WTC11 (cell line): ENCODE data around the gene HIP1.
"Not testable (repeated sequence)": the region's sequence is repeated elsewhere in the genome, so short reads cannot be mapped to it uniquely, and the experiment has no call there.

ENCODE experiments used
- FOXP1 ChIP-seq: sonication (generic); formaldehyde crosslinking; IDR thresholded peaks from 2 replicates; pipeline ENCODE4 v1.8.0; 2022; ENCODE audit warnings: missing genetic modification reagents, mild to moderate bottlenecking, moderate library complexity, borderline replicate concordance
- HMGA2 ChIP-seq: fragments of 250-450 bp; sonication (Bioruptor Pico); IDR thresholded peaks from 2 replicates; pipeline ENCODE4 v1.4.0; 2021; ENCODE audit warnings: mild to moderate bottlenecking, moderate library complexity
- NFYB ChIP-seq: sonication (generic); formaldehyde crosslinking; conservative IDR thresholded peaks from 2 replicates; pipeline ENCODE4 v1.8.0; 2022; ENCODE audit warnings: low read depth, missing genetic modification reagents
- TEAD4 ChIP-seq: sonication (generic); formaldehyde crosslinking; IDR thresholded peaks from 2 replicates; pipeline ENCODE4 v1.8.0; 2022; ENCODE audit warnings: mild to moderate bottlenecking, missing genetic modification reagents
- ZNF121 ChIP-seq: sonication (generic); formaldehyde crosslinking; IDR thresholded peaks from 2 replicates; pipeline ENCODE4 v1.8.0; 2023; ENCODE audit warnings: missing genetic modification reagents
- ZNF416 ChIP-seq: fragments of 250-450 bp; sonication (Bioruptor Pico); IDR thresholded peaks from 2 replicates; pipeline ENCODE4 v1.9.0; 2021; ENCODE audit warnings: mild to moderate bottlenecking, inconsistent platforms
- TF ChIP-seq, protein P1 (sequence below): fragments of 200-600 bp; IDR thresholded peaks from 2 replicates; pipeline ENCODE4 v1.8.0; 2022; ENCODE audit warnings: antibody characterized with exemption
- TF ChIP-seq, protein P2 (sequence below): sonication (generic); formaldehyde crosslinking; IDR thresholded peaks from 2 replicates; pipeline ENCODE4 v1.8.0; 2022; ENCODE audit warnings: mild to moderate bottlenecking, missing genetic modification reagents
- TF ChIP-seq, protein P3 (sequence below): sonication (generic); formaldehyde crosslinking; IDR thresholded peaks from 2 replicates; pipeline ENCODE4 v1.8.1; 2023; ENCODE audit warnings: mild to moderate bottlenecking, missing genetic modification reagents, moderate library complexity
- TF ChIP-seq, protein P4 (sequence below): sonication (generic); formaldehyde crosslinking; IDR thresholded peaks from 2 replicates; pipeline ENCODE4 v1.8.1; 2022; ENCODE audit warnings: missing genetic modification reagents, borderline replicate concordance
- TF ChIP-seq, protein P5 (sequence below): sonication (generic); formaldehyde crosslinking; IDR thresholded peaks from 2 replicates; pipeline ENCODE4 v1.8.1; 2022; ENCODE audit warnings: low read depth, mild to moderate bottlenecking, moderate library complexity, missing genetic modification reagents, borderline replicate concordance

DNA sequence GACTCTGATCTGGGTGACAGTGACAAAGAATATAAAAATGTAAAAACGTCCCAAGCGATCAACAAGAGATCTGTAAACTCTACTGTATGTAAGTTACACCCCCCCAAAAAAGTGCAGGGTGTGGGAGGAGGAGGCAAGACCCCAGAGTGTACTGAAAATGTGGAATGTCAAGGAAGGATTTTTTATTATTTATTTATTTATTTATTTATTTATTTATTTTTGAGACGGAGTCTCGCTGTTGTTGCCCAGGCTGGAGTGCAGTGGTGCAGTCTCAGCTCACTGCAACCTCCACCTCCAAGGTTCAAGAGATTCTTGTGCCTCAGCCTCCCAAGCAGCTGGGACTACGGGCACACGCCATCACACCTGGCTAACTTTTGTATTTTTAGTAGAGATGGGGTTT lies 181.9 kb downstream of the HIP1 start:
- TF ChIP-seq FOXP1; ZNF121 (CRISPR knock-in tag); TEAD4 (CRISPR knock-in tag); HMGA2 (CRISPR knock-in tag); ZNF416 (CRISPR knock-in tag); NFYB: not testable (repeated sequence)
- TF ChIP-seq, protein P1, sequence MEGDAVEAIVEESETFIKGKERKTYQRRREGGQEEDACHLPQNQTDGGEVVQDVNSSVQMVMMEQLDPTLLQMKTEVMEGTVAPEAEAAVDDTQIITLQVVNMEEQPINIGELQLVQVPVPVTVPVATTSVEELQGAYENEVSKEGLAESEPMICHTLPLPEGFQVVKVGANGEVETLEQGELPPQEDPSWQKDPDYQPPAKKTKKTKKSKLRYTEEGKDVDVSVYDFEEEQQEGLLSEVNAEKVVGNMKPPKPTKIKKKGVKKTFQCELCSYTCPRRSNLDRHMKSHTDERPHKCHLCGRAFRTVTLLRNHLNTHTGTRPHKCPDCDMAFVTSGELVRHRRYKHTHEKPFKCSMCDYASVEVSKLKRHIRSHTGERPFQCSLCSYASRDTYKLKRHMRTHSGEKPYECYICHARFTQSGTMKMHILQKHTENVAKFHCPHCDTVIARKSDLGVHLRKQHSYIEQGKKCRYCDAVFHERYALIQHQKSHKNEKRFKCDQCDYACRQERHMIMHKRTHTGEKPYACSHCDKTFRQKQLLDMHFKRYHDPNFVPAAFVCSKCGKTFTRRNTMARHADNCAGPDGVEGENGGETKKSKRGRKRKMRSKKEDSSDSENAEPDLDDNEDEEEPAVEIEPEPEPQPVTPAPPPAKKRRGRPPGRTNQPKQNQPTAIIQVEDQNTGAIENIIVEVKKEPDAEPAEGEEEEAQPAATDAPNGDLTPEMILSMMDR: not testable (repeated sequence)
- TF ChIP-seq, protein P2, sequence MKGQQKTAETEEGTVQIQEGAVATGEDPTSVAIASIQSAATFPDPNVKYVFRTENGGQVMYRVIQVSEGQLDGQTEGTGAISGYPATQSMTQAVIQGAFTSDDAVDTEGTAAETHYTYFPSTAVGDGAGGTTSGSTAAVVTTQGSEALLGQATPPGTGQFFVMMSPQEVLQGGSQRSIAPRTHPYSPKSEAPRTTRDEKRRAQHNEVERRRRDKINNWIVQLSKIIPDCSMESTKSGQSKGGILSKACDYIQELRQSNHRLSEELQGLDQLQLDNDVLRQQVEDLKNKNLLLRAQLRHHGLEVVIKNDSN: not testable (repeated sequence)
- TF ChIP-seq, protein P3, sequence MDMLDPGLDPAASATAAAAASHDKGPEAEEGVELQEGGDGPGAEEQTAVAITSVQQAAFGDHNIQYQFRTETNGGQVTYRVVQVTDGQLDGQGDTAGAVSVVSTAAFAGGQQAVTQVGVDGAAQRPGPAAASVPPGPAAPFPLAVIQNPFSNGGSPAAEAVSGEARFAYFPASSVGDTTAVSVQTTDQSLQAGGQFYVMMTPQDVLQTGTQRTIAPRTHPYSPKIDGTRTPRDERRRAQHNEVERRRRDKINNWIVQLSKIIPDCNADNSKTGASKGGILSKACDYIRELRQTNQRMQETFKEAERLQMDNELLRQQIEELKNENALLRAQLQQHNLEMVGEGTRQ: not testable (repeated sequence)
- TF ChIP-seq, protein P4, sequence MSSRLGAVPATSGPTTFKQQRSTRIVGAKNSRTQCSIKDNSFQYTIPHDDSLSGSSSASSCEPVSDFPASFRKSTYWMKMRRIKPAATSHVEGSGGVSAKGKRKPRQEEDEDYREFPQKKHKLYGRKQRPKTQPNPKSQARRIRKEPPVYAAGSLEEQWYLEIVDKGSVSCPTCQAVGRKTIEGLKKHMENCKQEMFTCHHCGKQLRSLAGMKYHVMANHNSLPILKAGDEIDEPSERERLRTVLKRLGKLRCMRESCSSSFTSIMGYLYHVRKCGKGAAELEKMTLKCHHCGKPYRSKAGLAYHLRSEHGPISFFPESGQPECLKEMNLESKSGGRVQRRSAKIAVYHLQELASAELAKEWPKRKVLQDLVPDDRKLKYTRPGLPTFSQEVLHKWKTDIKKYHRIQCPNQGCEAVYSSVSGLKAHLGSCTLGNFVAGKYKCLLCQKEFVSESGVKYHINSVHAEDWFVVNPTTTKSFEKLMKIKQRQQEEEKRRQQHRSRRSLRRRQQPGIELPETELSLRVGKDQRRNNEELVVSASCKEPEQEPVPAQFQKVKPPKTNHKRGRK (CRISPR knock-in tag): not testable (repeated sequence)
- TF ChIP-seq, protein P5, sequence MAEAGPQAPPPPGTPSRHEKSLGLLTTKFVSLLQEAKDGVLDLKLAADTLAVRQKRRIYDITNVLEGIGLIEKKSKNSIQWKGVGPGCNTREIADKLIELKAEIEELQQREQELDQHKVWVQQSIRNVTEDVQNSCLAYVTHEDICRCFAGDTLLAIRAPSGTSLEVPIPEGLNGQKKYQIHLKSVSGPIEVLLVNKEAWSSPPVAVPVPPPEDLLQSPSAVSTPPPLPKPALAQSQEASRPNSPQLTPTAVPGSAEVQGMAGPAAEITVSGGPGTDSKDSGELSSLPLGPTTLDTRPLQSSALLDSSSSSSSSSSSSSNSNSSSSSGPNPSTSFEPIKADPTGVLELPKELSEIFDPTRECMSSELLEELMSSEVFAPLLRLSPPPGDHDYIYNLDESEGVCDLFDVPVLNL (CRISPR knock-in tag): not testable (repeated sequence)
